Measurements from ENCODE around the gene PVR. TPM values are rescaled to one million over a fixed set of nuclear protein-coding genes. Genes with fewer than 3 reads are reported as not detected.
A peak's percentile ranks its signal among the peaks of the same experiment; 100 is the strongest.

Gene PVR
- total and polyA plus RNA-seq, 9 of the 15 experiments (the other 6 are each of a cell fraction or from before 2014, with no cell fraction given): 0.89 to 14.5 (median 9.8) TPM

DNA sequence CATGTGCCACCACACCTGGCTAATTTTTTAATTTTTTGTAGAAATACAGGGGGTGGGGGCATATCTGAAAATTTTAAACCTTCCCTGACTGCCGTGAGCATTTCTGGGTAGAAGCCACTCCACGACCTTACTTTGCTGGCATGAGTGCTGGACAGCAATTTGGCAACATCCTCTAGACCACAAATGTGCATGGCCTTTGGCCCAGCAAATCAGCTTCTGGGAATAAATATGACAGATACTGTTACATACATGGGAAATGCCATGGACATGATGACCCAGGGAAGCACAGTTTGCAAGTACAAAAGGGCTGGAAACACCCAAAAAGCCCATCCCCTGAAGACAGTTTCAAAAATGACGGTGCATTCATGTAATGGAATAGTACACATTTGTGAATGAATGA is 3.2 kb upstream of the PVR start:
- no peaks in the 10 kb centered on the region for H4K20me1 ChIP-seq (replicated peaks; ENCODE audit: control insufficient read depth, insufficient read depth, low read length)
- ATAC-seq: no peak
- no peak overlapping the region for H2AFZ ChIP-seq (ENCODE audit: low read depth, low read length)
- FAIRE-seq: no peak
- H3K9ac ChIP-seq (ENCODE audit: insufficient read depth in 1 of 2, low read depth in 2 of 2, low read length in 2 of 2): no peak overlapping the region
- WGBS (ENCODE audit: insufficient coverage, low coverage, missing lambda C conversion rate): 61% methylated on average over 3 of the region's 3 CpGs
- H3K27ac ChIP-seq (ENCODE audit: extremely low read depth, low read depth, low read length): no peak overlapping the region
- no peak for DNase-seq (ENCODE audit: extremely low read depth in 1 of 4, low spot score in 3 of 4)
- H3K9me1 ChIP-seq (ENCODE audit: control insufficient read depth, insufficient read depth, low read length): no peaks in the 10 kb centered on the region
- peaks cover 7% of the 10 kb centered on the region; the same call in 2 of the 3 replicates for H3K79me2 ChIP-seq (ENCODE audit: control insufficient read depth, insufficient read depth, low read length)
- H3K27me3 ChIP-seq (ENCODE audit: control insufficient read depth in 2 of 2, insufficient read depth in 2 of 2, low read length in 2 of 2): no peaks in the 10 kb centered on the region
- TF ChIP-seq GATAD2A (IDR thresholded peaks at IDR 0.05): no peak
- TF ChIP-seq, protein P1, sequence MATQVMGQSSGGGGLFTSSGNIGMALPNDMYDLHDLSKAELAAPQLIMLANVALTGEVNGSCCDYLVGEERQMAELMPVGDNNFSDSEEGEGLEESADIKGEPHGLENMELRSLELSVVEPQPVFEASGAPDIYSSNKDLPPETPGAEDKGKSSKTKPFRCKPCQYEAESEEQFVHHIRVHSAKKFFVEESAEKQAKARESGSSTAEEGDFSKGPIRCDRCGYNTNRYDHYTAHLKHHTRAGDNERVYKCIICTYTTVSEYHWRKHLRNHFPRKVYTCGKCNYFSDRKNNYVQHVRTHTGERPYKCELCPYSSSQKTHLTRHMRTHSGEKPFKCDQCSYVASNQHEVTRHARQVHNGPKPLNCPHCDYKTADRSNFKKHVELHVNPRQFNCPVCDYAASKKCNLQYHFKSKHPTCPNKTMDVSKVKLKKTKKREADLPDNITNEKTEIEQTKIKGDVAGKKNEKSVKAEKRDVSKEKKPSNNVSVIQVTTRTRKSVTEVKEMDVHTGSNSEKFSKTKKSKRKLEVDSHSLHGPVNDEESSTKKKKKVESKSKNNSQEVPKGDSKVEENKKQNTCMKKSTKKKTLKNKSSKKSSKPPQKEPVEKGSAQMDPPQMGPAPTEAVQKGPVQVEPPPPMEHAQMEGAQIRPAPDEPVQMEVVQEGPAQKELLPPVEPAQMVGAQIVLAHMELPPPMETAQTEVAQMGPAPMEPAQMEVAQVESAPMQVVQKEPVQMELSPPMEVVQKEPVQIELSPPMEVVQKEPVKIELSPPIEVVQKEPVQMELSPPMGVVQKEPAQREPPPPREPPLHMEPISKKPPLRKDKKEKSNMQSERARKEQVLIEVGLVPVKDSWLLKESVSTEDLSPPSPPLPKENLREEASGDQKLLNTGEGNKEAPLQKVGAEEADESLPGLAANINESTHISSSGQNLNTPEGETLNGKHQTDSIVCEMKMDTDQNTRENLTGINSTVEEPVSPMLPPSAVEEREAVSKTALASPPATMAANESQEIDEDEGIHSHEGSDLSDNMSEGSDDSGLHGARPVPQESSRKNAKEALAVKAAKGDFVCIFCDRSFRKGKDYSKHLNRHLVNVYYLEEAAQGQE (IDR thresholded peaks at IDR 0.05; ENCODE audit: borderline replicate concordance): peak; percentile 30
- TF ChIP-seq, protein P1 (CRISPR knock-in tag; IDR thresholded peaks at IDR 0.05; ENCODE audit: low read depth): no peak
- no TSS peak for BruUV-seq (replicated peaks)
- peaks cover 7 to 19% of the 10 kb centered on the region in 2 experiments; a peak in 4 of 5 replicates for H3K4me1 ChIP-seq (replicated peaks in 1 of 2; ENCODE audit: control insufficient read depth in 2 of 2, insufficient read depth in 2 of 2, low read length in 2 of 2)
- no peak overlapping the region for H3K4me2 ChIP-seq (ENCODE audit: insufficient read depth, low read length)
- H3K36me3 ChIP-seq (ENCODE audit: control insufficient read depth, insufficient read depth, low read length): no peaks in the 10 kb centered on the region
- ChIA-PET POLR2A (interaction anchor here (1.0 kb wide), 1 partner anchor 16 kb away, joined by 3 read pairs; no protein-coding TSS in a partner anchor), CTCF (ENCODE audit: low intra/inter-chr PET ratio) (no interaction called here)
- in situ Hi-C loops (cut with MboI) (no loop called here), intact Hi-C loops (cut with micrococcal nuclease) (no loop called here)
- no peak overlapping the region for H3K4me3 ChIP-seq
- no peaks in the 10 kb centered on the region for H3K9me3 ChIP-seq (replicated peaks; ENCODE audit: control insufficient read depth, insufficient read depth, low read depth, low read length)
